Measurements from ENCODE around the gene ZSWIM3.

GRCh38 chr20:45863543-45864470 is 6.4 kb downstream of the ZSWIM3 start:
- TF ChIP-seq CTCF (IDR thresholded peaks at IDR 0.05) (no peak), POLR2AphosphoS5 (IDR thresholded peaks at IDR 0.05) (no peak), POLR2A (IDR thresholded peaks at IDR 0.05; ENCODE audit: low read depth) (no peak)

All from esophagus muscularis mucosa (tissue), 3 donors.